HFFc6 (cell line): ENCODE measurements around the gene SUFU. TPM values are rescaled to one million over a fixed set of nuclear protein-coding genes. Genes with fewer than 3 reads are reported as not detected.

Experiments
- DNase-seq: peaks from one replicate; pipeline ENCODE4 v3.0.0-alpha.2; 2018
- H3K27ac Mint-ChIP-seq: 2 replicates; pipeline ENCODE4 v1.8.0; 2020; ENCODE audit warnings: mild to moderate bottlenecking, mixed read lengths
- H3K27me3 Mint-ChIP-seq: 2 replicates; pipeline ENCODE4 v1.8.0; 2021; ENCODE audit warnings: mild to moderate bottlenecking, moderate library complexity, mixed read lengths; ENCODE audit not compliant: insufficient read depth
- H3K36me3 Mint-ChIP-seq: 2 replicates; pipeline ENCODE4 v1.8.0; 2021; ENCODE audit warnings: low read depth, mixed read lengths
- H3K4me1 Mint-ChIP-seq: 2 replicates; pipeline ENCODE4 v1.8.0; 2020; ENCODE audit warnings: low read depth, mixed read lengths
- H3K4me3 Mint-ChIP-seq: 2 replicates; pipeline ENCODE4 v1.8.0; 2020; ENCODE audit warnings: mild to moderate bottlenecking, moderate library complexity, mixed read lengths
- H3K9me3 Mint-ChIP-seq: 2 replicates; pipeline ENCODE4 v1.8.0; 2020; ENCODE audit warnings: mild to moderate bottlenecking, mixed read lengths
- CTCF ChIP-seq: fragments of 200-600 bp; sonication (generic); IDR thresholded peaks from 2 replicates; pipeline ENCODE4 v1.5.0; 2021; ENCODE audit warnings: antibody characterized with exemption, mild to moderate bottlenecking
- total RNA-seq, 6 experiments: library from RNA; stranded (reverse); fragmentation: NEBNext Ultra II Directional; extraction: Animal tissue kit (Norgen Biotek cat#: 25700); gene quantifications; 2 replicates in 1 of 6; 3 replicates in 5 of 6; pipeline ENCODE4 v1.2.3, GENCODE V29; 2021

SUFU gene
- total RNA-seq, 6 experiments from 2014 or later = 12.8 to 16.8 (median 15.2) TPM

GRCh38 chr10:102475451-102476040 is 28.2 kb upstream of the SUFU start:
- Mint-ChIP-seq H3K4me1 (no peaks in the 10 kb centered on the region), H3K36me3 (0 out of 2 replicates have a peak, but pooled peaks cover 6% of the 10 kb centered on the region), H3K27me3 (no peaks in the 10 kb centered on the region; the same call in 1 of the 2 replicates), H3K4me3 (no peak overlapping the region), H3K27ac (0 out of 2 replicates have a peak overlapping the region, but pooled peaks have one; percentile 6), H3K9me3 (no peaks in the 10 kb centered on the region)
- TF ChIP-seq CTCF = no peak
- DNase-seq = no peak

DNA sequence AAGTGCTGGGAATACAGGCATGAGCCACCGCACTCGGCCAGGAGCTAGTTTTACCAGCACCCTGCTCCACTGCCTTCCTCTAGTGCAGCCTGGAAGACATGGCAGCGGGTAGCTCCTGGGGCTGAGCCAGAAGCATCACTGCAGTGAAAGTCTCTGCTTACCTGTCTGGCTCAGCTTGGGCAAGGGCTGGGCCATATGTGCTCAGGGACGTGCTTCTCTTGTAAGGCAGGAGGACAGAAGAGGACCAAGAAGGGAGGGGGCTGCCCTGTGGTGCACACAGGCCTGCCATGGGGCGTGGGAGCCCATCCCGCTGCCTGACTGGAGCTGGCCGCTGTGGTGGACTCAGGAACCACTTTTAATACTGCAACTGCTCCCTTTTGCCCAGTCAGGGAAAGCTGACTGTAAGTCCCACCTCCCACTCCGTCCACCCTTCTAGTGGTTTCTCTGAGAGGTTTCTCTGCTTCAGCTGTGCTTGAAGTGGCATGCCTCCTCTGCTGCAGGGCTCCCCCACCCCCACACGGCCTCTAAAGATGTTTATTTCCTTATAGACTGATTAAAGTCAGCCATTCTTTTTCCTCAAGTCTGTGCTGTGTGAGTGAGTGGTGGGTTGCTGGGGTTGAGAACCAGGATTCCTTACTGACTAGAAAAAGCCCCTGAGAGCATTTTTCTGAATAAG is 27.2 kb upstream of the SUFU start:
- Mint-ChIP-seq H3K36me3 (0 out of 2 replicates have a peak, but pooled peaks cover 6% of the 10 kb centered on the region), H3K9me3 (no peaks in the 10 kb centered on the region), H3K27me3 (no peaks in the 10 kb centered on the region), H3K27ac (no peak overlapping the region), H3K4me3 (no peak overlapping the region), H3K4me1 (no peaks in the 10 kb centered on the region)
- no peak for DNase-seq
- TF ChIP-seq CTCF = no peak

DNA sequence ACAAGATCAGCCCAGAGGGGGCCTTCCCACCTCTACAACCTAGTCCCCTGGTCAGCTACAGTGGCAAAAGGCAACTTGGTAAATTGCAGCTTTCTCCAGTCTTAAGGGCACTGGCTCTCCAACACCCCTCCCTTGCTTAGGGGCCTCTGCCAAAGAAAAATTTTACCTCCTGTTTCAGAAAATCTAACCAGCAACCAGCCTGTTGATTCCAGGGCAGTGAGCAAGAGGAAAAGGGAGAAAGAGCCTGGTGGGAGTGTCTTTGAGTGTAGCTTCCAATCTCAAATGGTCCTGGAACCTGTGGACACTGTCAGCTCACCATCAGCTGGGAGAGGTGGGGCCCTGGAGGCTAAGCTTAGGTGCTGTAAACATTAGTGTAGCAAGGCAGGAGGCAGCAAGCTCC is 24.1 kb upstream of the SUFU start:
- TF ChIP-seq CTCF = no peak
- Mint-ChIP-seq H3K9me3 (no peaks in the 10 kb centered on the region), H3K4me3 (no peak overlapping the region), H3K27ac (no peak overlapping the region), H3K36me3 (peaks cover 11% of the 10 kb centered on the region; the same call in 1 of the 2 replicates), H3K4me1 (no peaks in the 10 kb centered on the region), H3K27me3 (no peaks in the 10 kb centered on the region; the same call in none of the 2 replicates)
- no peak for DNase-seq

GRCh38 chr10:102480396-102480795 is 23.4 kb upstream of the SUFU start:
- peaks cover 11% of the 10 kb centered on the region; the same call in 1 of the 2 replicates for H3K36me3 Mint-ChIP-seq

GRCh38 chr10:102484021-102484420 is 19.8 kb upstream of the SUFU start:
- no peak for DNase-seq
- Mint-ChIP-seq H3K4me1 (no peaks in the 10 kb centered on the region), H3K4me3 (no peak overlapping the region), H3K27ac (no peak overlapping the region), H3K9me3 (no peaks in the 10 kb centered on the region), H3K27me3 (no peaks in the 10 kb centered on the region; the same call in none of the 2 replicates), H3K36me3 (peaks cover 16% of the 10 kb centered on the region; the same call in 1 of the 2 replicates)
- TF ChIP-seq CTCF = no peak

More at GRCh38 chr10:102480396-102480795, 23.4 kb upstream of the SUFU start:
- no peak for DNase-seq
- no peak for TF ChIP-seq CTCF
- no peaks in the 10 kb centered on the region for H3K9me3 Mint-ChIP-seq
- H3K27me3 Mint-ChIP-seq = no peaks in the 10 kb centered on the region; the same call in none of the 2 replicates
- no peaks in the 10 kb centered on the region for H3K4me1 Mint-ChIP-seq
- no peak overlapping the region for H3K4me3 Mint-ChIP-seq
- no peak overlapping the region for H3K27ac Mint-ChIP-seq
